HG03565 (cell line): ENCODE measurements around the gene DNAJB4.
"Not testable (repeated sequence)": the region's sequence is repeated elsewhere in the genome, so short reads cannot be mapped to it uniquely, and the experiment has no call there.

Experiments used
- ATAC-seq: cut with Tn5 transposase; IDR thresholded peaks from one replicate; pipeline ENCODE4 v1.9.1; 2021; ENCODE audit warnings: mild to moderate bottlenecking, moderate library complexity; ENCODE audit not compliant: unreplicated experiment

Gene DNAJB4

DNA sequence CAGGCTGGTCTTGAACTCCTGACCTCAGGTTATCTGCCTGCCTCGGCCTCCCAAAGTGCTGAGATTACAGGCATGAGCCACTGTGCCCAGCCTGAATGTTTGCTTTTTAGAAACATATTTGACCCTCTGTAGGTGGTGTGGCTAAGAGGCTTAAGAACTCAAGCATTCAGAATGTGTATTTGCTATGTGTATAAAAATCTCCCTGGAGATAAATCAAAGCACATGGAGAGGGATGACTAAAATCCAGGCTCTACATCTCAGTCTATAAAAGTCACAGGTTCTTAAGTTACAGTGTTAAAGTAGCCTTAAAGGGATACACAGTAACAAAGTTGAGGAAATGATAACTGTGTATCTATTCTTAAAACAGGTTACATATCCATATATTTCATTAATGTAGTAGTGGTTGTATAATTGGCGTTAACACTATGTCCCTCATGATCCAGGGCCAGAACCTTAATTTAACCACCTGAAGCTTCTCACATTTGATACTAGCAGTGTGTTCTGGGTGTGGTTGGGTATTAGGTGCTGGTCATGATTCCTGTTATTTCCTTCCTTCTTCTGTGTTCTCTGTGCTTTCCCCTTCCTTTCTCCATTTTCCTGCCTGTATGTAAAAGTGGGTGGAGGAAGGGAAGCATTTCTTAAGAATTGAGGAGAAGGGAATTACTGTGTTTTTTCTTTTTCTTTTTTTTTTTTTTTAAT is 57.2 kb downstream of the DNAJB4 start:
- ATAC-seq = no peak

GRCh38 chr1:78064886-78065285 is 60.1 kb downstream of the DNAJB4 start:
- ATAC-seq = not testable (repeated sequence)
